ENCODE data around the gene EIF2AK2.

DNA sequence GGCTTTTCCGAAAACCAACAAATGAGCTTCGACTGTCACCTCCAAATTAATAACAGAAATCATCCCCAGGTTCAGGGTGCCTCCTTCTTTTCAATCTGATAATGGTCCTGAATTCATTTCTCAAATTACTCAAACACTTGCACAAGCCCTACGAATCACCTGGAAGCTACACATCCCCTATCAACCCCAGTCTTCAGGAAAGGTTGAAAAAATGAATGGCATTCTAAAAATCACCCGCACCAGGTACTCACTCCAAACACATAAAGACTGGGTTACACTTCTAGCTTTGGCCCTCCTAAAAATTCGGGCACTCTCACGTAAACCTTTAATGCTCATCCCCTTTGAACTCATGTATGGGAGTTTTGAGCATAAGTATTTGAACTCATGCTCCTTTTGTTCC lies 23.9 kb downstream of the EIF2AK2 start:
- TF ChIP-seq EZH2 (IDR thresholded peaks at IDR 0.05; ENCODE audit: borderline replicate concordance, low read length): no peak
- TF ChIP-seq, protein P1, sequence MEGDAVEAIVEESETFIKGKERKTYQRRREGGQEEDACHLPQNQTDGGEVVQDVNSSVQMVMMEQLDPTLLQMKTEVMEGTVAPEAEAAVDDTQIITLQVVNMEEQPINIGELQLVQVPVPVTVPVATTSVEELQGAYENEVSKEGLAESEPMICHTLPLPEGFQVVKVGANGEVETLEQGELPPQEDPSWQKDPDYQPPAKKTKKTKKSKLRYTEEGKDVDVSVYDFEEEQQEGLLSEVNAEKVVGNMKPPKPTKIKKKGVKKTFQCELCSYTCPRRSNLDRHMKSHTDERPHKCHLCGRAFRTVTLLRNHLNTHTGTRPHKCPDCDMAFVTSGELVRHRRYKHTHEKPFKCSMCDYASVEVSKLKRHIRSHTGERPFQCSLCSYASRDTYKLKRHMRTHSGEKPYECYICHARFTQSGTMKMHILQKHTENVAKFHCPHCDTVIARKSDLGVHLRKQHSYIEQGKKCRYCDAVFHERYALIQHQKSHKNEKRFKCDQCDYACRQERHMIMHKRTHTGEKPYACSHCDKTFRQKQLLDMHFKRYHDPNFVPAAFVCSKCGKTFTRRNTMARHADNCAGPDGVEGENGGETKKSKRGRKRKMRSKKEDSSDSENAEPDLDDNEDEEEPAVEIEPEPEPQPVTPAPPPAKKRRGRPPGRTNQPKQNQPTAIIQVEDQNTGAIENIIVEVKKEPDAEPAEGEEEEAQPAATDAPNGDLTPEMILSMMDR (conservative IDR thresholded peaks at IDR 0.05 in 1 of 2, IDR thresholded peaks at IDR 0.05 in 1 of 2; ENCODE audit: extremely low read depth in 1 of 2, insufficient read depth in 1 of 2, low read depth in 1 of 2, low read length in 2 of 2): no peak

Measured in mammary epithelial cell (primary cell).